ENCODE measurements around the gene GPR132.

GPR132 gene

DNA sequence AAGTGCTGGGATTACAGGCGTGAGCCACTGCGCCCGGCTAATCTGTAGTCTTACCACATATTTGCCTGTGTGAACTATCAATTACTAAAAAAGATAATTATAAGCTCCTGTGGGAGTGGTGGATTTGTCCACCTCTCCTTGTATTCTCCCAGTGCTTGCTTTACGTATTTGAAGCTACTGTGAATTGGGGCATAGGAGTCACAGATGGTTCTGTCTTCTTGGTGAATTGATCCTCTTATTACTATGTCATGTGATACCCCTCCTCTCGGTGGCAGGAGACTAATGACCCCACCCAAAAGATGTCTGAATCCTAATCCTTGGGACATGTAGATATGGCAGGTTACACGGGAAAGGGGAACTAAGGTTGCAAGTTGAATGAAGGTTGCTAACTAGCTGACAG lies 11.8 kb downstream of the GPR132 start:
- no peak for DNase-seq (ENCODE audit: extremely low spot score)
- TF ChIP-seq BHLHE40 (IDR thresholded peaks at IDR 0.05; ENCODE audit: borderline replicate concordance) (no peak), HDGF (IDR thresholded peaks at IDR 0.05; ENCODE audit: borderline replicate concordance) (no peak), NFRKB (IDR thresholded peaks at IDR 0.05) (no peak), TARDBP (IDR thresholded peaks at IDR 0.05) (no peak), SUZ12 (IDR thresholded peaks at IDR 0.05) (no peak), SP1 (IDR thresholded peaks at IDR 0.05) (no peak), FOXA1 (IDR thresholded peaks at IDR 0.05) (no peak)
- TF ChIP-seq, protein P1, sequence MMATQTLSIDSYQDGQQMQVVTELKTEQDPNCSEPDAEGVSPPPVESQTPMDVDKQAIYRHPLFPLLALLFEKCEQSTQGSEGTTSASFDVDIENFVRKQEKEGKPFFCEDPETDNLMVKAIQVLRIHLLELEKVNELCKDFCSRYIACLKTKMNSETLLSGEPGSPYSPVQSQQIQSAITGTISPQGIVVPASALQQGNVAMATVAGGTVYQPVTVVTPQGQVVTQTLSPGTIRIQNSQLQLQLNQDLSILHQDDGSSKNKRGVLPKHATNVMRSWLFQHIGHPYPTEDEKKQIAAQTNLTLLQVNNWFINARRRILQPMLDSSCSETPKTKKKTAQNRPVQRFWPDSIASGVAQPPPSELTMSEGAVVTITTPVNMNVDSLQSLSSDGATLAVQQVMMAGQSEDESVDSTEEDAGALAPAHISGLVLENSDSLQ (IDR thresholded peaks at IDR 0.05) = no peak
- CTCF ChIA-PET = interaction anchor here (0.6 to 1.4 kb wide), 3 partner anchors 10 to 297 kb away, joined by 3 to 5 read pairs (median 3); no protein-coding TSS in a partner anchor
- POLR2A ChIA-PET = interaction anchor here (0.8 kb wide), 1 partner anchor 32 kb away, joined by 3 read pairs; the partner anchor contains the start of gene CDCA4

DNA sequence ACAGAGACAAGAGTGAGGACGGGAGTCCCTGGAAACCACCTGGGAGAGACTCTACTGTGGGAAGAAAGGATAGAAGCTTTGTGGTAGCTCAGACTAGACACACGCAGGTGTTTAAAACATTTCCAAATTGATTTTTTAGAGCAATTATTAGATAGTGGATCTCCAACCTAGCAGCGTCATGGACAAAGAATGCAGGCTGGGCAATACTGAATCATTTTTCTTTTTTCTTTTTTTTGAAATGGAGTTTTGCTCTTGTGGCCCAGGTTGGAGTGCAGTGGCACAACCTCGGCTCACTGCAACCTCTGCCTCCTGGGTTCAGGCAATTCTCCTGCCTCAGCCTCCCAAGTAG lies 13.1 kb downstream of the GPR132 start:
- ChIA-PET POLR2A (no interaction called here), CTCF (no interaction called here)
- TF ChIP-seq ARNT (IDR thresholded peaks at IDR 0.05) (no peak), HDGF (IDR thresholded peaks at IDR 0.05; ENCODE audit: borderline replicate concordance) (no peak), BHLHE40 (IDR thresholded peaks at IDR 0.05; ENCODE audit: borderline replicate concordance) (no peak), SP1 (IDR thresholded peaks at IDR 0.05) (no peak), FOXA1 (IDR thresholded peaks at IDR 0.05) (no peak), SUZ12 (IDR thresholded peaks at IDR 0.05) (no peak)
- DNase-seq (ENCODE audit: extremely low spot score) = no peak

DNA sequence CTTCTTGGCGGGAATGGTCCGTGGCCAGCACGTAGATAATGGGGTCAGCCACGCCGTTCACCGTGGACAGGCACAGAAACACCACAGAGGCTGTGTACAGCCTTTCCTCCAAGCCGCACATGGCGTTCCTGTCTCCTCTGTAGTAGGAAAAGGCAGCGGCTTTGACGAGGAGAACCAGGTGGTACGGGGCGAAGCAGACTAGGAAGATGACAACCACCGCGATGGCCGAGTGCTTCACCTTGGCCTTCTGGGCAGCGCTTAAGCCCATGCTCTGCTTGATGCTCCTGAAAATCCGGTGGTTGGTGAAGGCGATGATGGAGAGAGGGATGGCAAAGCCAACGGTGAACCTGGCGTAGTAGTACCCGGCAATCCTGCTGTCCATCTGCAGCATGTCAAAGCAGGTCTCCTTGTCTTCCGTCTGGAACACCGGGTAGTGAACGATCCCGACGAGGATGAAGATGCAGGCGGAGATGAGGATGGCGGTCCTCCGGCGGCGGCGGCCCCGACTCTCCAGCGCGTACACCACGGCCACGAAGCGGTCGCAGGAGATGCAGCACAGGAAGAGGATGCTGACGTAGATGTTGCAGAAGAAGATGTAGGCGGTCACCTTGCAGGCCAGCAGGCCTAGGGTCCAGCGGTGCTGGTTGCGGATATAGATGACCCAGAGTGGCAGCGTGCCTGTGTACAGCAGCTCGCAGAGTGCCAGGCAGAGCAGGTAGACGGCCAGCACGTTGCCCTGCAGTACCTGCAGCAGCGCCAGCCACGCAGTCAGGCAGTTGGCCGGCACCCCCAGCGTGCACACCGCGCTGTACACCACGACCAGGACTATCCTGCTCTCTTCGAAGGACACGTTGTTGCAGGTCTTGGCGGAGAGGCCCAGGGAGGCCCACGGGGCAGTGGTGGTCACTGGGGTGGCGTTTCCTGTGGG lies 13.8 kb downstream of the GPR132 start:
- CTCF ChIA-PET = no interaction called here
- POLR2A ChIA-PET = no interaction called here
- DNase-seq (ENCODE audit: extremely low spot score) = no peak
- TF ChIP-seq LEF1 (IDR thresholded peaks at IDR 0.05; ENCODE audit: borderline replicate concordance) (no peak), NFRKB (IDR thresholded peaks at IDR 0.05) (no peak), FOXA1 (IDR thresholded peaks at IDR 0.05) (no peak), SUZ12 (IDR thresholded peaks at IDR 0.05) (no peak), L3MBTL2 (conservative IDR thresholded peaks at IDR 0.05) (no peak), CTBP1 (IDR thresholded peaks at IDR 0.05; ENCODE audit: borderline replicate concordance) (no peak), TARDBP (IDR thresholded peaks at IDR 0.05) (no peak), BHLHE40 (IDR thresholded peaks at IDR 0.05; ENCODE audit: borderline replicate concordance) (no peak), SP1 (IDR thresholded peaks at IDR 0.05) (no peak), ZNF384 (IDR thresholded peaks at IDR 0.05) (no peak), FOXK2 (IDR thresholded peaks at IDR 0.05) (no peak)
- TF ChIP-seq, protein P1 (IDR thresholded peaks at IDR 0.05) = no peak

DNA sequence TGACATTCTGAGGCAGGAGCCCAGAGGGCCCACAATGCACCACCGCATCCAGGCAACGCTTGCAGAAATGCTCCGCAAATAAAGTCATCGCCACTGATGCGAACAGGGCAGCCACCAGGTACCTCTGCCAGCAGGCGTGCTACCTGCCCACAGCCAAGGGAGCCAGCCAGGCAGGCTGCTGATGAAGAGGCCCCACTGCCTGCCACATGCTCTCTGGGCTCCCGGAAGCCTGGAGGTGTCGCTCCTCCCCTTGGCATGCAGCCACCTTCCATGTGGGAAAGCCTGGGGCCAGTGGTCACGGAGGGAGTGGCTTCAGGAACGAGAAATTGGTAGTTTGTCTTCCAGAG lies 14.7 kb downstream of the GPR132 start:
- TF ChIP-seq FOXM1 (IDR thresholded peaks at IDR 0.05; ENCODE audit: borderline replicate concordance) (no peak), ZNF384 (IDR thresholded peaks at IDR 0.05) (no peak), BHLHE40 (IDR thresholded peaks at IDR 0.05; ENCODE audit: borderline replicate concordance) (no peak), SUZ12 (IDR thresholded peaks at IDR 0.05) (no peak), L3MBTL2 (conservative IDR thresholded peaks at IDR 0.05) (no peak)
- no peak for DNase-seq (ENCODE audit: extremely low spot score)
- CTCF ChIA-PET = no interaction called here
- POLR2A ChIA-PET = no interaction called here

DNA sequence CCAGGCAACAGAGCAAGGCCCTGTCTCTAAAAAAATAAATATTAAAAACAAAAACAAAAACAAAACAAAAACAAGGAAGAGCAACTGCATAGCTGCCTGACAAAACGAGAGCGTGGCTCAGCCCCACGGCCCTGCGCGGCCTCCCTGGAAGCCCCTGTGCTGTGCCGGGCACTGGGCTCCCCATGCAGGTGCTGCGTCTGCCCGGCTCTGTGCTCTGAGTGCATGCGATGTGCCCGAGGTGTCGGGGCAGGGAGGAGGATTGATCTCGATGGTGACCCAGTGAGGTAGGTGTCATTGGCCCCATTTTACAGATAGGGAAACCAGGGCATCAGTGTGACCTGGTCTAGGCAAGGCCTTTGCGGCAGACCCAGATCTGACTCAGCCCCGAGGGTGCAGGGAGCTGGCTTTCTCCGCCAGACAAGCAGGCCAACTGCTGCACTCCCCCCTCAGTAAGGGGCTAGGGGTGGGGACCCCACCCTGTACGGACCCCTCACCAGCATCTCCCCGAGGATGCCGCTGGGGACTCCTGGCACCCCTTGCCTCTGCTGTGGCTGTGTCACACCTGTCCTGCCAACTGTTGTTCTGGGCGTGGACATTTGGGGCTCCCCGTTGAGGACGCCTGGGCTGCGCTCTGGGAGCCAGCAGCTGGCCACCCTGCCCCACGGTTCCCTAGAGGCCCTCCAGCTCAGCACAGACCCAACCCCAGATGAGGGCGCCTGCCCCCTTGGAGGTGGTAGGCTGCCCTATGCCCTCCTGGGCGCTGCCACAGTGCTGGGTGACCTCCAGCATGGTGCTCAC lies 15.3 kb downstream of the GPR132 start:
- ChIA-PET POLR2A (no interaction called here), CTCF (no interaction called here)
- TF ChIP-seq ZNF384 (IDR thresholded peaks at IDR 0.05) (no peak), HDGF (IDR thresholded peaks at IDR 0.05; ENCODE audit: borderline replicate concordance) (no peak), FOXK2 (IDR thresholded peaks at IDR 0.05) (no peak), NFRKB (IDR thresholded peaks at IDR 0.05) (no peak), ARNT (IDR thresholded peaks at IDR 0.05) (no peak), TARDBP (IDR thresholded peaks at IDR 0.05) (no peak), SP1 (IDR thresholded peaks at IDR 0.05) (no peak), ELF4 (IDR thresholded peaks at IDR 0.05) (no peak)
- TF ChIP-seq, protein P1 (IDR thresholded peaks at IDR 0.05) = no peak
- no peak for DNase-seq (ENCODE audit: extremely low spot score)

DNA sequence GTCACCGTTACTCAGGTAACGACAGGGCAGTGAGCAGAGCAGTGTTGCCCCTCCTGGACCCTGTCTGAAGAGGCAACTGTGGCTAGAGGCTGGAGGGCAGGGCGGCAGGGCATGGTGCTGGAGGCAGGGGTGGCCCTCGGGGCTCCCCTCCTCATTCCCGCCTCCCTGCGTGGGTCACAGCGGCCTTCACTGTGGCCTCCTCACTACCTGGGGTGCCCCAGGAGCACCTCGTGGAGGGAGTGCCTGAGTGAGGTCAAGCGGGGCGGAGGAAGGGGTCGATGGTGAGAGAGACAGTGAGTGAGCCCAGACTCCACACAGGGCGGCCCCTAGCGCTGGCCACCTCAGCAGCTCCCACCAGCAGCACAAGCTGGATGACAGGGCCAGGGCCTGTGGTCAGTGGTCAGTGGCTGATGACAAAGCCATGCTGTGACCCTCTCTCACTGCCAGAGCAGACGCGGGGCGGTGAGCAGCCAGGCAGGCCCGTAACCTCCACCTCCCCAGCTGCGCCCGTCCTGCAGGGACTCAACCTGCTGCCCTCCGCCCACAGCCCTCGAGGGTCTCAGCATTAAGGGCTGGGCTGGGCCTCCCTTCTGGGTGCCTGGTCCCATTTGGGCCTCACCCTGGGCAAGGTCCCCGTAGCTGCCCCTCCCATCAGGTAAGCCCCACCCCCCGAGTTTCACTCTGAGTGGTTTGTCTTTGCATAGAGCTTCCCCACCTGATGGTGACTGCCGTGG lies 17.8 kb downstream of the GPR132 start:
- POLR2A ChIA-PET = no interaction called here
- no peak for DNase-seq (ENCODE audit: extremely low spot score)
- CTCF ChIA-PET = interaction anchor here (1.0 to 2.6 kb wide), 2 partner anchors 72 to 73 kb away, joined by 7 to 42 read pairs; no protein-coding TSS in a partner anchor
- TF ChIP-seq FOXA1 (IDR thresholded peaks at IDR 0.05) (no peak), SUZ12 (IDR thresholded peaks at IDR 0.05) (no peak), NFRKB (IDR thresholded peaks at IDR 0.05) (no peak), FOXM1 (IDR thresholded peaks at IDR 0.05; ENCODE audit: borderline replicate concordance) (no peak), ELF4 (IDR thresholded peaks at IDR 0.05) (no peak), FOXK2 (IDR thresholded peaks at IDR 0.05) (no peak), SP1 (IDR thresholded peaks at IDR 0.05) (no peak), HDGF (IDR thresholded peaks at IDR 0.05; ENCODE audit: borderline replicate concordance) (no peak), L3MBTL2 (conservative IDR thresholded peaks at IDR 0.05) (no peak), CTBP1 (IDR thresholded peaks at IDR 0.05; ENCODE audit: borderline replicate concordance) (no peak), TARDBP (IDR thresholded peaks at IDR 0.05) (no peak), ARNT (IDR thresholded peaks at IDR 0.05) (no peak), BHLHE40 (IDR thresholded peaks at IDR 0.05; ENCODE audit: borderline replicate concordance) (no peak), ZNF384 (IDR thresholded peaks at IDR 0.05) (no peak), LEF1 (IDR thresholded peaks at IDR 0.05; ENCODE audit: borderline replicate concordance) (no peak)
- TF ChIP-seq, protein P1 (IDR thresholded peaks at IDR 0.05) = no peak
